HFF-Myc (cell line): Measurements from ENCODE around the gene MAPKBP1.

Source experiments
- DNase-seq: peaks from one replicate; pipeline ENCODE4 v3.0.0-alpha.2; 2011; ENCODE audit warnings: low read depth; ENCODE audit errors: extremely low read depth
- H3K4me3 ChIP-seq: replicated peaks from 2 replicates; pipeline ENCODE4 v1.5.1; 2011; ENCODE audit warnings: low read depth, mild to moderate bottlenecking, control low read depth, low read length
- TF ChIP-seq, protein P1 (sequence below): IDR thresholded peaks from 2 replicates; pipeline ENCODE4 v1.5.1; 2012; ENCODE audit warnings: mild to moderate bottlenecking, low read depth, low read length, control low read depth; ENCODE audit errors: missing control alignments

The MAPKBP1 gene

DNA sequence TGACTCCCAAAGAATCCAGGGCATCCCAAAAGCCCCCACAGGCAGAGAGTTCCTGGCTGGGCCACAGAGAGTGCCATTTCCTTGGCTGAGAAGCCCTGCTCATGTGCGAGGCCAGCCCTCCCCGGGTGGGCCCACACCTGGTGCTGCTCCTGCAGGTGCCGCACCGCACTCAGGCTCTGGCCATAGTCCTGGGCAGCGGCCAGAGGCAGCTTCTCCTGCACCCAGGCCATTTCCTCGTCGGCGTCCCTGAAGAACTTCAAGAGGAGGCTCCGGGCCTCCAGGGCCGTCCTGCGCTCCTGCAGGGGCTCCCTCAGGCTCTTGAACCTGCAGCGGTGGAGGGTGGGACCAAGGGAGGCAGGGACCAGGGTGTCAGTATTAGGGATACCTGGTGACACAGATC is 82.4 kb downstream of the MAPKBP1 start:
- no peak overlapping the region for H3K4me3 ChIP-seq
- TF ChIP-seq, protein P1, sequence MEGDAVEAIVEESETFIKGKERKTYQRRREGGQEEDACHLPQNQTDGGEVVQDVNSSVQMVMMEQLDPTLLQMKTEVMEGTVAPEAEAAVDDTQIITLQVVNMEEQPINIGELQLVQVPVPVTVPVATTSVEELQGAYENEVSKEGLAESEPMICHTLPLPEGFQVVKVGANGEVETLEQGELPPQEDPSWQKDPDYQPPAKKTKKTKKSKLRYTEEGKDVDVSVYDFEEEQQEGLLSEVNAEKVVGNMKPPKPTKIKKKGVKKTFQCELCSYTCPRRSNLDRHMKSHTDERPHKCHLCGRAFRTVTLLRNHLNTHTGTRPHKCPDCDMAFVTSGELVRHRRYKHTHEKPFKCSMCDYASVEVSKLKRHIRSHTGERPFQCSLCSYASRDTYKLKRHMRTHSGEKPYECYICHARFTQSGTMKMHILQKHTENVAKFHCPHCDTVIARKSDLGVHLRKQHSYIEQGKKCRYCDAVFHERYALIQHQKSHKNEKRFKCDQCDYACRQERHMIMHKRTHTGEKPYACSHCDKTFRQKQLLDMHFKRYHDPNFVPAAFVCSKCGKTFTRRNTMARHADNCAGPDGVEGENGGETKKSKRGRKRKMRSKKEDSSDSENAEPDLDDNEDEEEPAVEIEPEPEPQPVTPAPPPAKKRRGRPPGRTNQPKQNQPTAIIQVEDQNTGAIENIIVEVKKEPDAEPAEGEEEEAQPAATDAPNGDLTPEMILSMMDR = no peak
- DNase-seq = no peak

DNA sequence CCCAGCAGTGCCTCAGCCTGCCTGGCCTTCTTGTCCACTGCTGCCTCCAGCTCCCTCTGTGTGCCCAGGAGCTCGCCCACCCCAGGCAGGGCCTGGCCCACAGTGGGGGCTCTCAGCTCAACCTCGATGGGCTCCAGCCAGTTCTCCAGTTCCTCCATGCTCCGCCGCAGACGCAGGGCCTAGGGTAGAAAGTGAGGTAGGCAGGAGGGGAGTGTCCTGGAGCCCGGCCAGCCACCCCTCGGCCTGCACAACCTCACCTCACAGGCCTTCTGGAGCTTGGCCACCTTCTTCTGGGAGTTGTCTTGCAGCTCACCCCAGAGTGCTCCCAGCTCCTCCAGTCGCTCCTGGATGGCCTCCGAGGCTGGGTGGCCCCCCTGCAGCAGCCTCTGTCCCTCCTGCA is 83.0 kb downstream of the MAPKBP1 start:
- TF ChIP-seq, protein P1 = no peak
- no peak for DNase-seq
- no peak overlapping the region for H3K4me3 ChIP-seq

DNA sequence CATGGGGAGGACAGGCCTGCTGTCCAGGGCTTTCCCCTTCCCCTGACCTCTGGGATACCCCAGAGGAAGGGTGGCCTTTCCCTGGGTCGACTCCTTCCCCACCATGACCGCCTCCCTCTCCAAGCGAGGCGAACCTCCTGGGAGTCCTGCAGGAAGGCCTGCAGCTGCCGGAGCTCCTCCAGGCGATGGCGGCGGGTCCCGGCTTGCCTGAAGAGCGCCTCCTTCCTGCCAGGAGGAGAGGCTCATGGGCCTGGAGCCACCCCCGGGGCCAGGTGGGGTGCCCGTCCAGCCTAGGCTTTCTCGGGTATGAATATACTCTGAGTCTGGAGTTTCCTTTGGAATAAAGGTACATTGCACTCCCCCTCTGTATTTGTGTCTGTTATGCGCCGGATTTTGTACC is 84.5 kb downstream of the MAPKBP1 start:
- TF ChIP-seq, protein P1 = no peak
- H3K4me3 ChIP-seq = no peak overlapping the region
- no peak for DNase-seq

DNA sequence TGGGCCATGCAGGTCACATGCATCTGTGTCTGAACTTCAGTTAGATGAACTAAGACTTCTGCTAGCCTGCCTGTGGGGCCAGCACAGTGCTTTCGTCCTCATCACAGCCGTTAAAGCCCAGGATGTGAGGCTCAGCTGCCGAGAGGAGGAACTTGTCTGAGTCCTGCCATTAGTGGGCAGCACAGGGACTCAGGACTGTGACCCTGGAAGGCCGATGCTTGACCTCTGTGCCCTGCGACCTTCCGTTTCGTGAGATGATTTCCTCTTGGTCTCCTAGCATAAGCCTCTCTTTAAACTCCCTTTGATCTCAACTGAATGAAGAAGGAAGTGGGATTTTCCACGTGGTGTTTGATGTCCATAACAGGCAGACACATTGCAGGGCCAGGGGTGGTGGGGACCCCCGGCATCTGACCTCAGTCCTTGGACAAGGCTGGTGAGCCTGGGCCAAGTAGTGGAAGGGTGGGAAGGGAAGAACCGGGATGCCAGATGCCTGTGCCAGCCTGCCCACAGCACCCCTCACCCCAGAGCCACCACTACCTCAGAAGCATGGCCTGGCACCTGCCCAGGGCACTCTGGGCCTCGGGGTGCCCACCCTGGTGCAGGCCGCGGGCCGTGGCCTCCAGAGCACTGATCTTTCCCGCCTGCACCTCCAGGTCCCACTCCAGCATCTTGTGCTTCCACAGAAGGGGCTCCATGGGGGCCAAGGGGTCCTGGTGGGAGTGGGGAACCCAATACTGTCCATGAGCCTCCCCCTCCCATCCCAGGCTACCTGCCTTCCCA is 86.0 kb downstream of the MAPKBP1 start:
- no peak for DNase-seq
- no peak overlapping the region for H3K4me3 ChIP-seq
- TF ChIP-seq, protein P1 = no peak

DNA sequence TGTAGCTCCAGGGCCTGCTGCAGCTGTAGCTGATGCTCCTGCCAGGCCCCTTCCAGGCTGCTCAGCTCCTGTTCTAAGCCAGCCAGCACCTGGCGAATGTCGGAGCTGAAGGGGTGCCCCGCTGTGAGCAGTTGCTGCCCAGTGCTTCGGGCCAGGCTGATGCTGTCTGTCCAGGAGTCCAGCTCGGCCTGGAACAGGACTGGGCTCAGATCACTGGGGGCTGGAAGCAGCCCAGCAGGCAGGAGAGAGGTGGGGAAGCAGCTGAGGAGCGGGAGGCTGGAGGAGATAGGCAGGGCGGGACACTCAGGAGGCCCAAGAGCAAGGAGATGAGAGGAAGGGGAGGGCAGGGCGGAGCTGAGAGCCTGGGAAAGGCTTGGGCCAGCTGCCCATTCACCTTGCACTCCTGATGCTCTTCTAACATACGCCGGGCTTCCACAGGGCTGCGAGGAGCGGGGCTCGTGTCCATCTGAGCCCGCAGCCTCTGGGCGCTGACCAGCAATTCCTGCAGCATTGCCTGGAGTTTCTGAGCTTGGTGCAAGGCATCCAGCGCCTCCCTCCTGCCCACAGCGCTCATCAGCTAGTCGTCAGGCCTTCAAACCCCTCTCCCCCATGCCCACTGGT is 87.6 kb downstream of the MAPKBP1 start:
- no peak for DNase-seq
- no peak overlapping the region for H3K4me3 ChIP-seq
- TF ChIP-seq, protein P1 = no peak

DNA sequence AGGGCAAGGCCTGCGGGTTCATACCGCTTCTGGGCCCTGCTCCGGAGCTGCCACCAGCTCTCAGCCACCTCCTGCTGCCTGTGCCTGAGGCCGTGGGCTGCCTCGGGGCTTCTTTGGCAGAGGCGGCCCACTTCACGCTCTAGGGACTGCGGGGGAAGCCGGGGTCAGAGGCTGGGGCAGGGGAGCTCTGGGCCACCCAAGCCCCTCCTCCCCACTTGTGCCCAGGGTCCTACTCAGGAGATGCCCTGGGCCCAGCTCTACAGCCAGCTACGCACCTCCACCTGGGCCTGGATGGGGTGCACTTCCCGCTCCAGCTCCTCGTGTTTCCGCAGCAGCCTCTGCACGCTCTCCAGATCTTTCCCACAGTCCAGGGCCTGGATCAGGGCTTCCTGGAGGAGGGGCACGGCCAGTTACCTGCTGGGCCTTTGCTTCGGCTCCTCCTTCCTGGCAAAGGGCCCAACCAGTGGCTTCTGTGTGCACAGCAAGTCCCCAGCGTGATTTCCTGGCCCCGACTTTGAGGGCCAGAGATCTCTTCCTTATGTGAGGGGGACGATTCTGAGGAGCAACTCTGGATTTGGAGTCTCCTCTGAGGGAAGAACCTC is 88.3 kb downstream of the MAPKBP1 start:
- no peak for DNase-seq
- TF ChIP-seq, protein P1 = no peak
- H3K4me3 ChIP-seq = no peak overlapping the region
